ENCODE measurements around the gene KRT35.
A peak's percentile ranks its signal among the peaks of the same experiment; 100 is the strongest.

Gene KRT35

GRCh38 chr17:41511716-41512115 is 30.8 kb upstream of the KRT35 start:
- DNase-seq = no peak

GRCh38 chr17:41511116-41511515 is 30.2 kb upstream of the KRT35 start:
- peak; percentile 24 for DNase-seq

GRCh38 chr17:41510251-41511065 is 29.5 kb upstream of the KRT35 start:
- DNase-seq = peak; percentile 30

GRCh38 chr17:41507315-41507880 is 26.4 kb upstream of the KRT35 start:
- no peak for DNase-seq

- no peak for DNase-seq
These were observed 25.1 kb upstream of the KRT35 start for GRCh38 chr17:41505809-41506767.

GRCh38 chr17:41505007-41505808 is 24.3 kb upstream of the KRT35 start, which contains the start of gene KRT13:
KRT13 (minus strand) TSS chr17:41505612; CDS start chr17:41505550, 62 bp downstream.
- DNase-seq = no peak

- no peak for DNase-seq
These were observed 23.5 kb upstream of the KRT35 start for GRCh38 chr17:41504246-41504977.

- no peak for DNase-seq
These were observed 22.3 kb upstream of the KRT35 start for GRCh38 chr17:41503202-41503601.

- DNase-seq = no peak
These were observed 19.4 kb upstream of the KRT35 start for GRCh38 chr17:41500131-41500911.

GRCh38 chr17:41499714-41500113 is 18.8 kb upstream of the KRT35 start:
- DNase-seq = no peak

- peak; percentile 18 for DNase-seq
These were observed 17.3 kb upstream of the KRT35 start for GRCh38 chr17:41498276-41498675.

- peak; percentile 82 for DNase-seq
These were observed 16.0 kb upstream of the KRT35 start for GRCh38 chr17:41496803-41497484.

- DNase-seq = no peak
These were observed 13.6 kb upstream of the KRT35 start for GRCh38 chr17:41494524-41494923.

GRCh38 chr17:41492771-41493170 is 11.8 kb upstream of the KRT35 start:
- DNase-seq = peak; percentile 16

GRCh38 chr17:41492351-41492750 is 11.4 kb upstream of the KRT35 start:
- no peak for DNase-seq

- no peak for DNase-seq
These were observed 10.5 kb upstream of the KRT35 start for GRCh38 chr17:41491476-41491875.

GRCh38 chr17:41490000-41490990 is 9.3 kb upstream of the KRT35 start:
- DNase-seq = no peak

- no peak for DNase-seq
These were observed 8.6 kb upstream of the KRT35 start, which contains the start of gene KRT36 for GRCh38 chr17:41489531-41489930. KRT36 (minus strand) TSS chr17:41489910; CDS start chr17:41489864, 46 bp downstream.

All from NCI-H2029 (cell line).